ENCODE results near the gene MED1. TPM values are rescaled to one million over a fixed set of nuclear protein-coding genes. Genes with fewer than 3 reads are reported as not detected.

MED1 gene
- total and polyA plus RNA-seq, 9 of the 15 experiments (the other 6 are each of a cell fraction or from before 2014, with no cell fraction given) = 14.0 to 59.8 (median 46.7) TPM

GRCh38 chr17:39410279-39410678 lies 40.8 kb downstream of the MED1 start:
- TF ChIP-seq RREB1 (CRISPR knock-in tag; IDR thresholded peaks at IDR 0.05) = no peak
- TF ChIP-seq PRDM10 (IDR thresholded peaks at IDR 0.05; ENCODE audit: partially characterized antibody) = no peak
- Histone ChIP-seq H3K36me3 (ENCODE audit: control insufficient read depth, insufficient read depth, low read length) (peaks cover 86% of the 10 kb centered on the region), H3K9ac (ENCODE audit: insufficient read depth in 1 of 2, low read depth in 2 of 2, low read length in 2 of 2) (no peak overlapping the region), H3K79me2 (ENCODE audit: control insufficient read depth, insufficient read depth, low read length) (no peaks in the 10 kb centered on the region), H3K9me3 (replicated peaks; ENCODE audit: control insufficient read depth, insufficient read depth, low read depth, low read length) (no peaks in the 10 kb centered on the region), H2AFZ (ENCODE audit: low read depth, low read length) (no peak overlapping the region), H3K9me1 (ENCODE audit: control insufficient read depth, insufficient read depth, low read length) (peaks cover 4% of the 10 kb centered on the region), H4K20me1 (replicated peaks; ENCODE audit: control insufficient read depth, insufficient read depth, low read length) (no peaks in the 10 kb centered on the region), H3K27ac (ENCODE audit: extremely low read depth, low read depth, low read length) (no peak overlapping the region), H3K4me2 (ENCODE audit: insufficient read depth, low read length) (no peak overlapping the region), H3K27me3 (ENCODE audit: control insufficient read depth in 2 of 2, insufficient read depth in 2 of 2, low read length in 2 of 2) (no peaks in the 10 kb centered on the region), H3K4me3 (no peak overlapping the region), H3K4me1 (replicated peaks in 1 of 2; ENCODE audit: control insufficient read depth in 2 of 2, insufficient read depth in 2 of 2, low read length in 2 of 2) (no peaks in the 10 kb centered on the region; a peak in 1 of 5 replicates)
- in situ Hi-C loops (cut with MboI) (no loop called here), intact Hi-C loops (cut with micrococcal nuclease) (no loop called here)
- POLR2A ChIA-PET = interaction anchor here (1.2 kb wide), 1 partner anchor 41 kb away, joined by 3 read pairs; the partner anchor contains the start of gene MED1
- BruUV-seq (replicated peaks) = no TSS peak
- 100% methylated on average over 13 of the region's 13 CpGs for WGBS (ENCODE audit: insufficient coverage, low coverage, missing lambda C conversion rate)
- DNase-seq (ENCODE audit: extremely low read depth in 1 of 4, low spot score in 3 of 4) (no peak), ATAC-seq (no peak), FAIRE-seq (no peak)
- CTCF ChIA-PET (ENCODE audit: low intra/inter-chr PET ratio) = no interaction called here

Data from K562 (cell line).